ENCODE data around the gene KCNJ9.

KCNJ9 gene

GRCh38 chr1:160087118-160087662 is 5.9 kb downstream of the KCNJ9 start:
- no peak for DNase-seq (ENCODE audit: low read depth, low spot score)

DNA sequence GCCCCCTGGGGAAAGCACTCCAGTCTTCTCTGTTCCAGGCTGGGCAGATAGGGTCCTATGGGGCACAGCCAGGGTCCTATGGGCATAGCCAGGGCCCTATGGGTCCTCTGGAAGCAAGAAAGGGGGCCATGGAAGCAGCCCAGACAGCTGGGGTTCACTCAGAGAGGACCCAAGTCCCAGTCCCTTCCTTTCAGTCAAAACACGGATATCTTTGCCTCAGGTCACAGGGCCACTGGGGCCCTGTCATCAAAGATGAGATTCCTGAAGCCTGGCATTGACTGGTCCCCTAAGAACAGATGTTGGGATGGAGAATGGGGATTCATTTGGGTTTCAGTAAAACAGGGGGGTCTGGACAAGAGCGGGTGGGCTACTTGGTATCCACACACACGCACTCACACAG is 8.5 kb downstream of the KCNJ9 start:
- no peak for DNase-seq (ENCODE audit: low read depth, low spot score)

- no peak for DNase-seq (ENCODE audit: low read depth, low spot score)
Observed at GRCh38 chr1:160090760-160091159, 9.4 kb downstream of the KCNJ9 start.

- no peak for DNase-seq (ENCODE audit: low read depth, low spot score)
Observed at GRCh38 chr1:160091666-160092223, 10.4 kb downstream of the KCNJ9 start.

GRCh38 chr1:160092366-160093068 is 11.2 kb downstream of the KCNJ9 start:
- no peak for DNase-seq (ENCODE audit: low read depth, low spot score)

- no peak for DNase-seq (ENCODE audit: low read depth, low spot score)
Observed at GRCh38 chr1:160093069-160093395, 11.7 kb downstream of the KCNJ9 start.

- DNase-seq (ENCODE audit: low read depth, low spot score), result no peak
Observed at GRCh38 chr1:160093624-160094290, 12.4 kb downstream of the KCNJ9 start.

GRCh38 chr1:160094291-160094625 is 12.9 kb downstream of the KCNJ9 start:
- DNase-seq (ENCODE audit: low read depth, low spot score), result no peak

DNA sequence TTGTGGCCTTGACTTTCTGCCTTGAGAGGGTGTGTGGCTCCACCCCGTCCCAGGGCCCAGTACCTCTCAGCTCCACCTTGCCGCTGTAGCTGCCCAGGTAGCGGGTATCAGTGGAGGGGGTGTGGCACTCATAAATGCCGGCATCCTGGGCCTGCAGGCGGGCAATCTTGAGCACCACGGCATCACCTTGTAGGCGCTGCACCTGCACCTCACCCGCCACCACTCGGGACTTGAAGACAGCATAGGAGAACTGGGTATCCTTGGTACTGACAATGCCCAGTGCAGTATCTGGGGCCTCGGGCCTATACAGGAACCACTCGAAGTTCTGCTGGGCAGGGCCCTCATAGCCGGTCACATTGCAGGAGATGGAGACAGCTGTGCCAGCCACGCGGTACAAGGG is 13.5 kb downstream of the KCNJ9 start:
- DNase-seq (ENCODE audit: low read depth, low spot score), result no peak

GRCh38 chr1:160095382-160096105 is 14.2 kb downstream of the KCNJ9 start:
- peak; percentile 84 for DNase-seq (ENCODE audit: low read depth, low spot score)

- no peak for DNase-seq (ENCODE audit: low read depth, low spot score)
Observed at GRCh38 chr1:160096274-160097116, 15.2 kb downstream of the KCNJ9 start.

DNA sequence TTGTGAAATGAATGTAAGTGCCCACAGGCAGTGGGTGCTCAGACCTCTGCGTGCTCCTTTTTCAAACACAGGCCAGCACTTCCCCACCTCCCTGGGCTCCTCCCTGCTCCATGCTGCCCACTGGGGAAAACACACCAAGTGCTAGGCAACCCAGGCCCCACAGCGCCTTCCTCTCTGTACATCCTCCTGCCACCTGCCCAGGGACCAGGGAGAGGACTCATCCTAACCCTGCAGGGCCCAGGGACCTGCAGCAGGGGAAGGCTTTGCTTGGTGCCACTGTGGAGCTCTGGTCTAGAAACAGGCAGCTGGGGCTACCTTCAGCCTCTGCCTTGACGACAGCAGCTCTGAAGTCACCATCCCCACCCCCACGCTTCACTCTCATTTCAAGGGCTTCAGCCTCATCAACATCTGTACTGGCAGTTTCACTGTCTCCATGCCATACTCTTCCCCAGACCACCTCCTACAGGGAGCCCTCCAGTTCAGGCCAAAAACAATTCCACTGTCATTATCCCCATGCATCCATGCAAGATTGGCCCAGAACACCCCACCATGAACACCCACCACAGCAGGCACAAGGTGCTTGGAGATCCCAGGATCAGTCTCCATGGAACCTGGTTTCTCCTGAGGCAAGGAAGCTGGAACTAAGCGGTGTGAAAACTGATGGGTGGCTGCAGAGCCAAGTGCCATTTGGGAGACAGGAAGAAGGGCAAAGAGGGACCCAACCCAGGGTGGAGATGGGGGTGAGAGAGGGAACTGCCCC is 16.0 kb downstream of the KCNJ9 start:
- no peak for DNase-seq (ENCODE audit: low read depth, low spot score)

GRCh38 chr1:160097911-160098851 is 16.8 kb downstream of the KCNJ9 start, which contains the start of gene IGSF8:
Gene IGSF8 (minus strand): TSS chr1:160098619. CDS start chr1:160098472, 147 bp downstream.
- DNase-seq (ENCODE audit: low read depth, low spot score), result no peak

- no peak for DNase-seq (ENCODE audit: low read depth, low spot score)
Observed at GRCh38 chr1:160098852-160099561, 17.7 kb downstream of the KCNJ9 start.

DNA sequence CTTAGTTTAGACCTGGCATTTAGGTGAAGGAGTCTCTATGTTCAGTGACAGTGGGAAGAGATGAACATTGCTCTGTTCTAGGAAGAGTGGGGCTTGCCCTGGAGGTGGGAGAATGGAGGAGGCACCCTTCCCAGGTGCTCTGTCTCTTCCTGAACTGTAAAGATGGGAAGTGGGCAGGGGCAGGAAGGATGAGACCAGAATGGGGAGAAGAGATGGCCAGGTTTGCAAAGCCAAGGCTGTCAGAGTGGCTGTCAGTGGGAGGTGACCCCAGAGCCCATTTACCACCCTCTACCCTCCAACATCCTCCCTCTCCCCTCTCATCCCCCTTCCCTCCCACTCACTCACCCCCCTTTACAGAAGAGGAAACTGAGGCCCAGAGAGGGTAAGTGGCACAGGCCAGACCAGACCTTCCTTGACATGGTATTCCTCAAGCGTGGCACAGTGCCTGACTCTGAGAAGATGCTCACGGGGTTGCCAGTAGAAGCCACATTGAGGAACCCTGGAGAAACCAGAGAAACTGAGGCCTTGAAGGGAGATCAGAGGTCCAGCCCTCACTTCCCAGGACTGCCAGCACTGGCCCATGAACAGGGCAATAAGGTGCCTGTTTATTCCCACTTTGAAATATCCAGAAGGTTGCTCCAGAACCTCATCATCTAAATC is 18.5 kb downstream of the KCNJ9 start:
- DNase-seq (ENCODE audit: low read depth, low spot score), result no peak

GRCh38 chr1:160101037-160101716 is 19.8 kb downstream of the KCNJ9 start:
- DNase-seq (ENCODE audit: low read depth, low spot score), result no peak

DNA sequence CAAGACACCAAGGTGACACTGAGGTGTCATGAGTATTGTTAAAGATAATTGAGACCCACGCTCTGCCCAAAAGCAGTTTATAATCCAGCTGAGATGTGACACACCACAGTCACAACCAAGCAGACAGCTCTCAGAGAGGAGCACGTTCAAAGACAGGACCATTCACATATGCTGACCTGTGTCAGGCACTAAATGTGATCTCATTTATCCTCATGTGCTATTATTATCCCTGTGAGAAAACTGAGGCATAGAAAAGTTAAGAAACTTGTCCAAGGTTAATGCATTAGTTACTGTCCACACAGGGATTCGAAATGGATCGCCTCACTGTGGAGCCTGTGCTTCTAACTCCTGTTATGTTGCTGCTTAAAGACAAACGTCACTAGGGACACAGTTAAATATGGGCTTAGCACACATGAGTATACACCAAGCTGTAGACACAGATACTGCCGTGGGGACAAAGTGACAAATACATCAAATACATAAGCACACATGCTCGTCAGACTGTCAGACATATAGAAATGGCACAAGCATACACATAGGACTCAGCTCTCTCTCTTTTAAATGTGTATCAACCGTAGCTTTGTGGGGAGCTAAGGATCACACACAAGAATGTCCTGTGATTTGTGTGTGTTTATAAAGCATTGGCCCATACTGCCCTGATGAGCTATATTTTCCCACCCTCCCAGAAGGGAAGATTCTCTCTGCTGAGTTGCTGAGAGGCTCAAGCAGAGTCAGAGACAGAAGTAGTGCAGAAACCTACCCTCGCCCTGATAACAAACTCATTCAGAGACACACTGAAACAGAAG is 20.6 kb downstream of the KCNJ9 start:
- DNase-seq (ENCODE audit: low read depth, low spot score), result no peak

Measured in iPS DF 19.7 (cell line).